HepG2 (cell line): ENCODE measurements around the gene WNT3. TPM values are rescaled to one million over a fixed set of nuclear protein-coding genes. Genes with fewer than 3 reads are reported as not detected.

Experiments used
- HMG20A ChIP-seq: IDR thresholded peaks from 2 replicates; pipeline ENCODE4 v1.6.1; 2016; ENCODE audit warnings: borderline replicate concordance
- MAX ChIP-seq: IDR thresholded peaks from 2 replicates; pipeline ENCODE4 v1.6.1; 2012; ENCODE audit warnings: inconsistent platforms
- NCOA1 ChIP-seq: sonication (generic); formaldehyde crosslinking; IDR thresholded peaks from 2 replicates; pipeline ENCODE4 v1.9.0; 2021; ENCODE audit warnings: missing genetic modification reagents
- NFKB2 ChIP-seq: sonication (generic); formaldehyde crosslinking; IDR thresholded peaks from 2 replicates; pipeline ENCODE4 v1.4.0; 2020; ENCODE audit warnings: missing genetic modification reagents, borderline replicate concordance
- REPIN1 ChIP-seq: sonication (generic); formaldehyde crosslinking; IDR thresholded peaks from 2 replicates; pipeline ENCODE4 v1.8.0; 2022; ENCODE audit warnings: missing genetic modification reagents, low read depth, mild to moderate bottlenecking, borderline replicate concordance
- SMAD3 ChIP-seq: sonication (generic); formaldehyde crosslinking; IDR thresholded peaks from 2 replicates; pipeline ENCODE4 v1.4.0; 2020; ENCODE audit warnings: missing genetic modification reagents
- SP140L ChIP-seq: sonication (generic); formaldehyde crosslinking; IDR thresholded peaks from 2 replicates; pipeline ENCODE4 v1.4.0; 2020; ENCODE audit warnings: missing genetic modification reagents, borderline replicate concordance
- TIGD3 ChIP-seq: sonication (generic); formaldehyde crosslinking; IDR thresholded peaks from 2 replicates; pipeline ENCODE4 v1.5.1; 2020; ENCODE audit warnings: mild to moderate bottlenecking, missing genetic modification reagents, borderline replicate concordance
- XRCC5 ChIP-seq: fragments of 200-400 bp; formaldehyde crosslinking; optimal IDR thresholded peaks from 2 replicates; pipeline ENCODE3; 2017; ENCODE audit warnings: mild to moderate bottlenecking, low read length
- ZFP82 ChIP-seq: sonication (generic); formaldehyde crosslinking; IDR thresholded peaks from 2 replicates; pipeline ENCODE4 v1.5.1; 2020; ENCODE audit warnings: mild to moderate bottlenecking, missing genetic modification reagents, borderline replicate concordance
- ZNF225 ChIP-seq: sonication (generic); formaldehyde crosslinking; IDR thresholded peaks from 2 replicates; pipeline ENCODE4 v1.4.0; 2020; ENCODE audit warnings: mild to moderate bottlenecking, missing genetic modification reagents
- ZNF335 ChIP-seq: sonication (generic); formaldehyde crosslinking; IDR thresholded peaks from 2 replicates; pipeline ENCODE4 v1.4.0; 2020; ENCODE audit warnings: missing genetic modification reagents
- ZNF724P ChIP-seq: sonication (generic); formaldehyde crosslinking; IDR thresholded peaks from 2 replicates; pipeline ENCODE4 v1.8.0; 2022; ENCODE audit warnings: missing genetic modification reagents, borderline replicate concordance
- ZSCAN9 ChIP-seq: IDR thresholded peaks from 2 replicates; pipeline ENCODE4 v1.6.1; 2016; ENCODE audit warnings: borderline replicate concordance
- ZXDC ChIP-seq: sonication (generic); formaldehyde crosslinking; IDR thresholded peaks from 2 replicates; pipeline ENCODE4 v1.5.0; 2020; ENCODE audit warnings: mild to moderate bottlenecking, missing genetic modification reagents
- polyA plus RNA-seq, 8 experiments: library from polyadenylated mRNA; depleted of rRNA in 3 of 8; stranded (reverse) in 7 of 8; unstranded in 1 of 8; fragments of >200 nt; fragmentation: Illumina TruSeq in 4 of 8; extraction: Trizol in 4 of 8; gene quantifications; 2 replicates each; pipeline versions ENCODE4 v1.2.1 to v1.2.3, GENCODE V29; 2011 to 2016; ENCODE audit warnings: low read depth in 4 of 8, missing spikeins in 1 of 8, mixed read lengths in 1 of 8; ENCODE audit not compliant: insufficient read depth in 1 of 8
- total RNA-seq, 5 experiments: library from RNA; depleted of rRNA; stranded (reverse); fragments of >200 nt; fragmentation: Illumina TruSeq; extraction: Trizol; gene quantifications; 2 replicates each; pipeline ENCODE4 v1.2.3, GENCODE V29; 2016; ENCODE audit warnings: low read depth in 1 of 5
- TF ChIP-seq, protein P1 (sequence below): sonication (generic); formaldehyde crosslinking; IDR thresholded peaks from 2 replicates; pipeline ENCODE4 v1.4.0; 2020; ENCODE audit warnings: mild to moderate bottlenecking, missing genetic modification reagents

Gene WNT3
- total and polyA plus RNA-seq, 2 of the 13 experiments (the other 11 are each of a cell fraction or from before 2014, with no cell fraction given): 8.5 to 10.3 TPM

- TF ChIP-seq NCOA1 (CRISPR knock-in tag): peak; percentile 87
- no peak; the same call in 1 of the 2 replicates for TF ChIP-seq SMAD3 (CRISPR knock-in tag)
- no peak for TF ChIP-seq ZFP82 (CRISPR knock-in tag)
- TF ChIP-seq ZNF225: peak; percentile 91
- TF ChIP-seq, protein P1, sequence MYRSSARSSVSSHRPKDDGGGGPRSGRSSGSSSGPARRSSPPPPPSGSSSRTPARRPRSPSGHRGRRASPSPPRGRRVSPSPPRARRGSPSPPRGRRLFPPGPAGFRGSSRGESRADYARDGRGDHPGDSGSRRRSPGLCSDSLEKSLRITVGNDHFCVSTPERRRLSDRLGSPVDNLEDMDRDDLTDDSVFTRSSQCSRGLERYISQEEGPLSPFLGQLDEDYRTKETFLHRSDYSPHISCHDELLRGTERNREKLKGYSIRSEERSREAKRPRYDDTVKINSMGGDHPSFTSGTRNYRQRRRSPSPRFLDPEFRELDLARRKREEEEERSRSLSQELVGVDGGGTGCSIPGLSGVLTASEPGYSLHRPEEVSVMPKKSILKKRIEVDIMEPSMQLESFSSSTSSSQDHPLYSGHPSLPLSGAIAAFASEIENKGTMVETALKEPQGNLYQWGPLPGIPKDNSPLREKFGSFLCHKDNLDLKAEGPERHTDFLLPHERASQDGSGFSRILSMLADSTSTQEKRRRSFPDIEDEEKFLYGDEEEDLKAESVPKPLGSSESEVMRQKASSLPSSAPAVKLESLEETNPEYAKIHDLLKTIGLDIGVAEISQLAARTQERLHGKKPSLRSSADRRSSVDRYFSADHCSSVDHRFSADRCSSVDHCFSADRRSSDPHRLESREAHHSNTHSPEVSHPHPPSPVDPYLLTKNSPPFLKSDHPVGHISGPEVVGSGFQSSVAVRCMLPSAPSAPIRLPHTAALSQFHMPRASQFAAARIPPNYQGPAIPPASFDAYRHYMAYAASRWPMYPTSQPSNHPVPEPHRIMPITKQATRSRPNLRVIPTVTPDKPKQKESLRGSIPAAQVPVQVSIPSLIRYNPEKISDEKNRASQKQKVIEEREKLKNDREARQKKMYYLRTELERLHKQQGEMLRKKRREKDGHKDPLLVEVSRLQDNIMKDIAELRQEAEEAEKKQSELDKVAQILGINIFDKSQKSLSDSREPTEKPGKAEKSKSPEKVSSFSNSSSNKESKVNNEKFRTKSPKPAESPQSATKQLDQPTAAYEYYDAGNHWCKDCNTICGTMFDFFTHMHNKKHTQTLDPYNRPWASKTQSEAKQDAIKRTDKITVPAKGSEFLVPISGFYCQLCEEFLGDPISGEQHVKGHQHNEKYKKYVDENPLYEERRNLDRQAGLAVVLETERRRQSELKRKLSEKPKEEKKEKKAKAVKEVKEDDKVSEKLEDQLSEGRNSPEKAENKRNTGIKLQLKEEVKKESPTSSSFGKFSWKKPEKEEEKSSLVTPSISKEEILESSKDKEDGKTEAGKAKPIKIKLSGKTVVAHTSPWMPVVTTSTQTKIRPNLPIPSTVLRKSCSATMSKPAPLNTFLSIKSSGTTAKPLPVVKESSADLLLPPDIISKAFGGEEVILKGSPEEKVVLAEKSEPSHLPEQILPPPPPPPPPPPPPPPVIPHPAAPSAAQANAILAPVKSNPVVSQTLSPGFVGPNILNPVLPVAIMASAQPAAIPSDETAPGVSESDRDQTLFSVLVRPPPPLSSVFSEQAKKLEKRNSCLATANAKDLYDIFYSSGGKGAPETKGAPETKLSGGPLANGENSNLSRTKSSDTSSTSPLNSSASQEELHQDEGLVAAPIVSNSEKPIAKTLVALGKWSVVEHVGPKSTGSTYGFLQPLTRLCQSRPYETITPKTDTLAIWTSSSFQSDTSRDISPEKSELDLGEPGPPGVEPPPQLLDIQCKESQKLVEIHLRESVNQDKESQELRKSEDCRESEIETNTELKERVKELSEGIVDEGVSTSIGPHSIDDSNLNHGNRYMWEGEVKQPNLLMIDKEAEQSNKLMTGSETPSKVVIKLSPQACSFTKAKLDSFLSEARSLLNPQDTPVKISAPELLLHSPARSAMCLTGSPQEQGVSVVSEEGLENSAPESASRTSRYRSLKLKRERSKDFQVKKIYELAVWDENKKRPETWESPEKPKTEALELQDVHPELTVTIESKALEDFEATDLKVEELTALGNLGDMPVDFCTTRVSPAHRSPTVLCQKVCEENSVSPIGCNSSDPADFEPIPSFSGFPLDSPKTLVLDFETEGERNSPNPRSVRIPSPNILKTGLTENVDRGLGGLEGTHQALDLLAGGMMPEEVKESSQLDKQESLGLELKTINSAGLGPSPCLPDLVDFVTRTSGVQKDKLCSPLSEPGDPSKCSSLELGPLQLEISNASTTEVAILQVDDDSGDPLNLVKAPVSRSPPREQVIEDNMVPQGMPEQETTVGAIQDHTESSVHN (CRISPR knock-in tag): no peak
- peak; percentile 24; the same call in 1 of the 2 replicates for TF ChIP-seq HMG20A (CRISPR knock-in tag)
- 0 out of 2 replicates have a peak, but pooled peaks have one; percentile 13 for TF ChIP-seq ZXDC
- no peak for TF ChIP-seq SP140L (CRISPR knock-in tag)
- peak; percentile 85 for TF ChIP-seq REPIN1 (CRISPR knock-in tag)
- peak; percentile 78 for TF ChIP-seq MAX
- TF ChIP-seq XRCC5: peak; percentile 40
- no peak; the same call in 1 of the 2 replicates for TF ChIP-seq ZNF724P (CRISPR knock-in tag)
- TF ChIP-seq ZSCAN9 (CRISPR knock-in tag): 0 out of 2 replicates have a peak, but pooled peaks have one; percentile 45
- peak; percentile 52; the same call in 1 of the 2 replicates for TF ChIP-seq ZNF335 (CRISPR knock-in tag)
- peak; percentile 72; the same call in 1 of the 2 replicates for TF ChIP-seq TIGD3 (CRISPR knock-in tag)
- TF ChIP-seq NFKB2 (CRISPR knock-in tag): peak; percentile 88; the same call in 1 of the 2 replicates
These were observed 46.7 kb downstream of the WNT3 start (continued) for GRCh38 chr17:46771561-46772474.
